Activated T-helper 1 cell treated with anti-CD3 and anti-CD28 coated beads, Interleukin-12 subunit alpha, Interleukin-12 subunit beta, Interleukin-2, Interleukin-4 antibody, amounts not matched to agents 30 ng/mL and 10 ng/mL and 1 ng/mL, durations not matched to agents 14 hours and 24 hours and 36 hours (primary cell): Measurements from ENCODE around the gene FIGNL2. TPM values are rescaled to one million over a fixed set of nuclear protein-coding genes. Genes with fewer than 3 reads are reported as not detected.

ENCODE experiments used
- DNase-seq: peaks from one replicate; pipeline ENCODE4 v3.0.0; 2021; ENCODE audit warnings: low spot score
- H3K27ac Mint-ChIP-seq: one replicate; pipeline ENCODE4 v1.8.0; 2021; ENCODE audit warnings: mild to moderate bottlenecking, mixed read lengths
- H3K27me3 Mint-ChIP-seq: one replicate; pipeline ENCODE4 v1.8.0; 2022; ENCODE audit warnings: mild to moderate bottlenecking, moderate library complexity, mixed read lengths; ENCODE audit not compliant: insufficient read depth
- H3K36me3 Mint-ChIP-seq: one replicate; pipeline ENCODE4 v1.8.0; 2021; ENCODE audit warnings: low read depth, mixed read lengths
- H3K4me1 Mint-ChIP-seq: one replicate; pipeline ENCODE4 v1.8.0; 2021; ENCODE audit warnings: low read depth, mixed read lengths
- H3K4me3 Mint-ChIP-seq: one replicate; pipeline ENCODE4 v1.8.0; 2021; ENCODE audit warnings: mild to moderate bottlenecking, moderate library complexity, mixed read lengths
- H3K9me3 Mint-ChIP-seq: one replicate; pipeline ENCODE4 v1.8.0; 2021; ENCODE audit warnings: mixed read lengths
- intact Hi-C: fragments of 100-400 bp; cut with micrococcal nuclease; formaldehyde crosslinking; loops from one replicate; pipeline ENCODE4 v1.15.1; 2024
- total RNA-seq: library from RNA; stranded (reverse); gene quantifications from 2 replicates; pipeline ENCODE4 v1.2.3, GENCODE V29; 2022

The FIGNL2 gene
- total RNA-seq, 1 donor from 2014 or later, result 0.18 TPM

GRCh38 chr12:51821440-51822260, 26.9 kb downstream of the FIGNL2 start:
- intact Hi-C loops, result loop anchor here (2.0 to 10.0 kb wide), 4 partner anchors 53 to 1183 kb away; partner anchors contain the start of genes ACVR1B and EIF4B
- H3K36me3 Mint-ChIP-seq, result no peaks in the 10 kb centered on the region
- no peak overlapping the region for H3K27ac Mint-ChIP-seq
- peaks cover 52% of the 10 kb centered on the region for H3K27me3 Mint-ChIP-seq
- no peaks in the 10 kb centered on the region for H3K9me3 Mint-ChIP-seq
- peaks cover under 1% of the 10 kb centered on the region for H3K4me1 Mint-ChIP-seq
- peak overlapping the region; percentile 33 for H3K4me3 Mint-ChIP-seq
- no peak for DNase-seq

- Mint-ChIP-seq H3K27ac (no peak overlapping the region), H3K36me3 (no peaks in the 10 kb centered on the region), H3K4me3 (no peak overlapping the region), H3K9me3 (no peaks in the 10 kb centered on the region), H3K27me3 (peaks cover 57% of the 10 kb centered on the region), H3K4me1 (no peaks in the 10 kb centered on the region)
- intact Hi-C loops, result loop anchor here (1.0 to 10.0 kb wide), 6 partner anchors 8 to 1184 kb away; partner anchors contain the start of genes ACVR1B, EIF4B and SCN8A
- DNase-seq, result peak; percentile 49
These were observed 27.7 kb downstream of the FIGNL2 start for GRCh38 chr12:51820526-51821439.

GRCh38 chr12:51819736-51820525, 28.6 kb downstream of the FIGNL2 start:
- intact Hi-C loops, result loop anchor here (1.0 to 10.0 kb wide), 6 partner anchors 8 to 1185 kb away; partner anchors contain the start of genes ACVR1B, EIF4B and SCN8A
- no peak overlapping the region for H3K27ac Mint-ChIP-seq

GRCh38 chr12:51818566-51819300, 29.8 kb downstream of the FIGNL2 start:
- peaks cover 55% of the 10 kb centered on the region for H3K27me3 Mint-ChIP-seq
- intact Hi-C loops, result no loop called here
- H3K36me3 Mint-ChIP-seq, result no peaks in the 10 kb centered on the region
- H3K4me3 Mint-ChIP-seq, result no peak overlapping the region
- no peaks in the 10 kb centered on the region for H3K9me3 Mint-ChIP-seq
- peaks cover 6% of the 10 kb centered on the region for H3K4me1 Mint-ChIP-seq
- H3K27ac Mint-ChIP-seq, result no peak overlapping the region
- no peak for DNase-seq

More at GRCh38 chr12:51819736-51820525, 28.6 kb downstream of the FIGNL2 start:
- no peaks in the 10 kb centered on the region for H3K36me3 Mint-ChIP-seq
- H3K4me3 Mint-ChIP-seq, result peak overlapping the region; percentile 47
- peaks cover 6% of the 10 kb centered on the region for H3K4me1 Mint-ChIP-seq
- no peaks in the 10 kb centered on the region for H3K9me3 Mint-ChIP-seq
- H3K27me3 Mint-ChIP-seq, result peaks cover 61% of the 10 kb centered on the region
- no peak for DNase-seq

GRCh38 chr12:51818086-51818485, 30.4 kb downstream of the FIGNL2 start:
- H3K27ac Mint-ChIP-seq, result no peak overlapping the region
- DNase-seq, result no peak
- intact Hi-C loops, result no loop called here
- H3K36me3 Mint-ChIP-seq, result no peaks in the 10 kb centered on the region
- no peak overlapping the region for H3K4me3 Mint-ChIP-seq
- peaks cover 6% of the 10 kb centered on the region for H3K4me1 Mint-ChIP-seq
- H3K27me3 Mint-ChIP-seq, result peaks cover 58% of the 10 kb centered on the region
- no peaks in the 10 kb centered on the region for H3K9me3 Mint-ChIP-seq

GRCh38 chr12:51817027-51817953, 31.2 kb downstream of the FIGNL2 start:
- DNase-seq, result no peak
- peaks cover 52% of the 10 kb centered on the region for H3K27me3 Mint-ChIP-seq
- peaks cover 6% of the 10 kb centered on the region for H3K4me1 Mint-ChIP-seq
- intact Hi-C loops, result no loop called here
- H3K4me3 Mint-ChIP-seq, result no peak overlapping the region
- H3K36me3 Mint-ChIP-seq, result no peaks in the 10 kb centered on the region
- H3K9me3 Mint-ChIP-seq, result no peaks in the 10 kb centered on the region
- H3K27ac Mint-ChIP-seq, result no peak overlapping the region

- H3K27ac Mint-ChIP-seq, result no peak overlapping the region
- no peaks in the 10 kb centered on the region for H3K9me3 Mint-ChIP-seq
- H3K4me1 Mint-ChIP-seq, result peaks cover 6% of the 10 kb centered on the region
- no peak for DNase-seq
- H3K4me3 Mint-ChIP-seq, result peak overlapping the region; percentile 70
- no peaks in the 10 kb centered on the region for H3K36me3 Mint-ChIP-seq
- peaks cover 53% of the 10 kb centered on the region for H3K27me3 Mint-ChIP-seq
- intact Hi-C loops, result loop anchor here (2.0 kb wide), 1 partner anchor 391 kb away; the partner anchor contains the start of gene SLC4A8
These were observed 32.9 kb downstream of the FIGNL2 start for GRCh38 chr12:51815571-51815970.

- Mint-ChIP-seq H3K4me1 (peaks cover 6% of the 10 kb centered on the region), H3K27me3 (peaks cover 45% of the 10 kb centered on the region), H3K9me3 (no peaks in the 10 kb centered on the region), H3K27ac (no peak overlapping the region), H3K36me3 (no peaks in the 10 kb centered on the region), H3K4me3 (peak overlapping the region; percentile 51)
- peak; percentile 59 for DNase-seq
- intact Hi-C loops, result loop anchor here (2.0 kb wide), 1 partner anchor 390 kb away; the partner anchor contains the start of gene SLC4A8
These were observed 34.0 kb downstream of the FIGNL2 start for GRCh38 chr12:51814311-51815088.

- Mint-ChIP-seq H3K27me3 (peaks cover 46% of the 10 kb centered on the region), H3K36me3 (no peaks in the 10 kb centered on the region), H3K4me1 (peaks cover 6% of the 10 kb centered on the region), H3K27ac (no peak overlapping the region), H3K4me3 (peak overlapping the region; percentile 22), H3K9me3 (no peaks in the 10 kb centered on the region)
- no peak for DNase-seq
- intact Hi-C loops, result loop anchor here (2.0 kb wide), 1 partner anchor 389 kb away; the partner anchor contains the start of gene SLC4A8
These were observed 34.6 kb downstream of the FIGNL2 start for GRCh38 chr12:51813931-51814310.

GRCh38 chr12:51812871-51813270, 35.6 kb downstream of the FIGNL2 start:
- intact Hi-C loops, result no loop called here
- no peaks in the 10 kb centered on the region for H3K9me3 Mint-ChIP-seq
- no peak overlapping the region for H3K4me3 Mint-ChIP-seq
- peaks cover 46% of the 10 kb centered on the region for H3K27me3 Mint-ChIP-seq
- no peaks in the 10 kb centered on the region for H3K36me3 Mint-ChIP-seq
- no peak for DNase-seq
- H3K4me1 Mint-ChIP-seq, result peaks cover 6% of the 10 kb centered on the region
- H3K27ac Mint-ChIP-seq, result no peak overlapping the region
